HG02610 (cell line): ENCODE measurements around the gene TTC13.

Experiments used
- ATAC-seq: cut with Tn5 transposase; IDR thresholded peaks from one replicate; pipeline ENCODE4 v1.9.1; 2021; ENCODE audit warnings: mild to moderate bottlenecking, moderate library complexity; ENCODE audit not compliant: unreplicated experiment

The TTC13 gene

GRCh38 chr1:230877146-230877923 is 101.3 kb downstream of the TTC13 start:
- no peak for ATAC-seq

- no peak for ATAC-seq
Observed at GRCh38 chr1:230876660-230877059, 102.0 kb downstream of the TTC13 start.

- ATAC-seq, result no peak
Observed at GRCh38 chr1:230875370-230875769, 103.3 kb downstream of the TTC13 start.

GRCh38 chr1:230870916-230871315 is 107.7 kb downstream of the TTC13 start:
- ATAC-seq, result no peak

- no peak for ATAC-seq
Observed at GRCh38 chr1:230869500-230869899, 109.2 kb downstream of the TTC13 start.

GRCh38 chr1:230868736-230869385 is 109.8 kb downstream of the TTC13 start:
- peak; percentile 28 for ATAC-seq

GRCh38 chr1:230867903-230868735 is 110.5 kb downstream of the TTC13 start, which contains the start of gene C1orf198:
C1orf198 (minus strand) TSS chr1:230868521; CDS start chr1:230868512, 9 bp downstream.
- peak; percentile 77 for ATAC-seq

- no peak for ATAC-seq
Observed at GRCh38 chr1:230867101-230867902, 111.4 kb downstream of the TTC13 start.

- ATAC-seq, result no peak
Observed at GRCh38 chr1:230866171-230867070, 112.2 kb downstream of the TTC13 start.

GRCh38 chr1:230865062-230865817 is 113.4 kb downstream of the TTC13 start:
- no peak for ATAC-seq

GRCh38 chr1:230864441-230864840 is 114.2 kb downstream of the TTC13 start:
- no peak for ATAC-seq

- no peak for ATAC-seq
Observed at GRCh38 chr1:230863449-230863848, 115.2 kb downstream of the TTC13 start.

GRCh38 chr1:230861970-230862595 is 116.6 kb downstream of the TTC13 start:
- no peak for ATAC-seq

GRCh38 chr1:230861489-230861888 is 117.2 kb downstream of the TTC13 start:
- no peak for ATAC-seq

GRCh38 chr1:230860617-230861384 is 117.9 kb downstream of the TTC13 start:
- no peak for ATAC-seq

GRCh38 chr1:230858918-230859729 is 119.5 kb downstream of the TTC13 start:
- ATAC-seq, result no peak
